AG04449 (cell line): ENCODE results near the gene FAM89B.

ENCODE experiments used
- CTCF ChIA-PET: fragments of 350-600 bp; formaldehyde crosslinking; extraction: SDS; loops from one replicate; lab custom pipeline; 2021; ENCODE audit warnings: antibody characterized with exemption; lab: Yijun Ruan, JAX
- POLR2A ChIA-PET: fragments of 400-600, 350-600 bp; formaldehyde crosslinking; extraction: SDS; loops from one replicate; lab custom pipeline; 2020; ENCODE audit warnings: antibody characterized with exemption, inconsistent platforms; lab: Yijun Ruan, JAX
- DNase-seq: peaks from one replicate; pipeline ENCODE4 v3.0.0-alpha.2; 2010; ENCODE audit warnings: low read depth, low spot score
- H3K4me3 ChIP-seq: 2 replicates; pipeline ENCODE4 v1.5.1; 2011; ENCODE audit warnings: low read depth, mild to moderate bottlenecking, control low read depth, low read length
- CTCF ChIP-seq: IDR thresholded peaks from one replicate; pipeline ENCODE4 v1.5.1; 2011; ENCODE audit warnings: mild to moderate bottlenecking, moderate library complexity, low read length, control low read depth, inconsistent platforms; ENCODE audit not compliant: insufficient read depth; ENCODE audit errors: missing control alignments

The FAM89B gene

GRCh38 chr11:65583589-65583988 lies 11.3 kb downstream of the FAM89B start:
- ChIA-PET POLR2A (interaction anchor here (1.1 kb wide), 1 partner anchor 24 kb away, joined by 4 read pairs; no protein-coding TSS in a partner anchor), CTCF (interaction anchor here (6.1 to 6.8 kb wide), 2 partner anchors 10 to 12 kb away, joined by 35 to 60 read pairs; partner anchors contain the start of genes FAM89B and ZNRD2)
- no peak for DNase-seq
- TF ChIP-seq CTCF, result no peak
- H3K4me3 ChIP-seq, result no peak overlapping the region

- H3K4me3 ChIP-seq, result no peak overlapping the region
- DNase-seq, result no peak
- ChIA-PET POLR2A (interaction anchor here (1.1 kb wide), 1 partner anchor 23 kb away, joined by 4 read pairs; no protein-coding TSS in a partner anchor), CTCF (interaction anchor here (4.7 to 6.8 kb wide), 3 partner anchors 8 to 12 kb away, joined by 35 to 60 read pairs (median 46); partner anchors contain the start of genes EHBP1L1, FAM89B and ZNRD2)
- no peak for TF ChIP-seq CTCF
Observed at GRCh38 chr11:65584106-65584505, 11.8 kb downstream of the FAM89B start.

- POLR2A ChIA-PET, result interaction anchor here (1.1 kb wide), 1 partner anchor 23 kb away, joined by 4 read pairs; no protein-coding TSS in a partner anchor
- no peak for DNase-seq
- no peak overlapping the region for H3K4me3 ChIP-seq
- no peak for TF ChIP-seq CTCF
- CTCF ChIA-PET, result interaction anchor here (4.7 to 6.8 kb wide), 3 partner anchors 8 to 13 kb away, joined by 35 to 60 read pairs (median 46); partner anchors contain the start of genes EHBP1L1, FAM89B and ZNRD2
Observed at GRCh38 chr11:65584723-65585171, 12.4 kb downstream of the FAM89B start.

GRCh38 chr11:65585396-65586246 lies 13.3 kb downstream of the FAM89B start:
- ChIA-PET CTCF (interaction anchor here (4.7 to 10.6 kb wide), 4 partner anchors 8 to 45 kb away, joined by 35 to 182 read pairs (median 53); partner anchors contain the start of genes EHBP1L1, FAM89B and ZNRD2), POLR2A (interaction anchor here (1.0 to 3.9 kb wide), 3 partner anchors 9 to 29 kb away, joined by 3 to 18 read pairs (median 4); partner anchors contain the start of genes EHBP1L1 and PCNX3)
- H3K4me3 ChIP-seq, result no peak overlapping the region
- TF ChIP-seq CTCF, result no peak
- DNase-seq, result no peak

- TF ChIP-seq CTCF, result no peak
- DNase-seq, result no peak
- CTCF ChIA-PET, result interaction anchor here (1.0 to 10.6 kb wide), 6 partner anchors 7 to 46 kb away, joined by 4 to 182 read pairs (median 40); partner anchors contain the start of genes EHBP1L1, FAM89B, MAP3K11 and ZNRD2
- POLR2A ChIA-PET, result interaction anchor here (1.0 to 3.9 kb wide), 4 partner anchors 9 to 29 kb away, joined by 3 to 18 read pairs (median 6); partner anchors contain the start of genes EHBP1L1, FAM89B and PCNX3
- no peak overlapping the region for H3K4me3 ChIP-seq
Observed at GRCh38 chr11:65586247-65586630, 13.9 kb downstream of the FAM89B start.
